Sigmoid colon (tissue), 7 donors: ENCODE measurements around the gene GLB1L3. TPM values are rescaled to one million over a fixed set of nuclear protein-coding genes. Genes with fewer than 3 reads are reported as not detected.

Source experiments
- DNase-seq: peaks from one replicate; pipeline ENCODE4 v3.0.0-alpha.2; 2019
- H3K27ac ChIP-seq, 4 donors: fragments of 200-600 bp; sonication (generic); one replicate each; pipeline ENCODE4 v1.5.1; 2016 to 2019; ENCODE audit warnings: mild to moderate bottlenecking in 1 of 4
- H3K27me3 ChIP-seq, 3 donors: fragments of 200-600 bp; sonication (generic); one replicate each; pipeline ENCODE4 v1.5.1; 2019; ENCODE audit warnings: mild to moderate bottlenecking in 1 of 3
- H3K36me3 ChIP-seq, 4 donors: fragments of 200-600 bp; sonication (generic); one replicate each; pipeline ENCODE4 v1.5.1; 2016 to 2019
- H3K4me1 ChIP-seq, 4 donors: fragments of 200-600 bp; sonication (generic); one replicate each; pipeline ENCODE4 v1.5.1; 2017 to 2019
- H3K4me3 ChIP-seq, 4 donors: fragments of 200-600 bp; sonication (generic); one replicate each; pipeline ENCODE4 v1.5.1; 2017 to 2019; ENCODE audit warnings: mild to moderate bottlenecking in 2 of 4, moderate library complexity in 1 of 4
- H3K9me3 ChIP-seq, 4 donors: fragments of 200-600 bp in 3 of 4; sonication (generic) in 3 of 4; one replicate each; pipeline versions ENCODE4 v1.5.1 to v1.6.1; 2013 to 2019
- CTCF ChIP-seq, 4 experiments: fragments of 450-650 bp in 3 of 4; fragments of 200-600 bp in 1 of 4; IDR thresholded peaks; one replicate each; pipeline ENCODE4 v1.5.1; 2016 to 2019; ENCODE audit warnings: antibody characterized with exemption in 4 of 4, mild to moderate bottlenecking in 3 of 4, moderate library complexity in 2 of 4
- EP300 ChIP-seq, 4 donors: sonication (generic); formaldehyde crosslinking; IDR thresholded peaks; one replicate each; pipeline ENCODE4 v1.6.1; 2017; ENCODE audit warnings: antibody characterized with exemption in 4 of 4
- POLR2A ChIP-seq, 2 donors: fragments of 450-650 bp; IDR thresholded peaks; one replicate each; pipeline ENCODE4 v1.6.1; 2016; ENCODE audit warnings: antibody characterized with exemption in 2 of 2, mild to moderate bottlenecking in 2 of 2, moderate library complexity in 2 of 2
- POLR2AphosphoS5 ChIP-seq, 4 donors: sonication (generic); formaldehyde crosslinking; IDR thresholded peaks; one replicate each; pipeline ENCODE4 v1.6.1; 2017; ENCODE audit warnings: antibody characterized with exemption in 4 of 4
- WGBS, 2 donors: extraction: QIAGEN DNeasy Blood & Tissue Kit; methylation state at CpG; one replicate each; pipeline ENCODE4 v1.1.7; 2013; 5-methylcytosine and 5-hydroxymethylcytosine counted together
- intact Hi-C: fragments of 100-400 bp; cut with DNase I; formaldehyde crosslinking; loops from one replicate; pipeline ENCODE4 v1.15.1; 2023
- polyA plus RNA-seq, 3 donors: library from polyadenylated mRNA; stranded (reverse); fragments of 200-250 nt; gene quantifications; one replicate each; pipeline ENCODE4 v1.2.3, GENCODE V29; 2013
- total RNA-seq, 4 donors: library from RNA; depleted of rRNA; stranded (reverse); fragments of >200 nt; gene quantifications; one replicate each; pipeline ENCODE4 v1.1.0, GENCODE V29; 2016
- donor health status: healthy with polysubstance abuse.
- donor health status: Bipolar disorder and iron deficiency.
- donor health status: healthy.

GLB1L3 gene
- total and polyA plus RNA-seq, 7 donors = 0.25 to 8.9 (median 1.1) TPM; not detected in 2

GRCh38 chr11:134257101-134257500 is 19.1 kb upstream of the GLB1L3 start:
- no peak overlapping the region for H3K27ac ChIP-seq
- peaks cover 8 to 55% (median 25%) of the 10 kb centered on the region in 4 donors for H3K36me3 ChIP-seq
- TF ChIP-seq POLR2AphosphoS5 (IDR thresholded peaks at IDR 0.05) = no peak
- no peak for TF ChIP-seq POLR2A (IDR thresholded peaks at IDR 0.05)
- no peak for TF ChIP-seq EP300 (IDR thresholded peaks at IDR 0.05)
- TF ChIP-seq CTCF (IDR thresholded peaks at IDR 0.05) = no peak
- intact Hi-C loops = no loop called here
- no peak overlapping the region for H3K4me3 ChIP-seq
- no peaks in the 10 kb centered on the region for H3K27me3 ChIP-seq
- H3K4me1 ChIP-seq = peaks cover 0 to 21% (median 15%) of the 10 kb centered on the region in 4 donors
- WGBS, 2 donors = 93 to 97% methylated on average over 11 of the region's 11 CpGs
- no peaks in the 10 kb centered on the region for H3K9me3 ChIP-seq
- DNase-seq = no peak

GRCh38 chr11:134258577-134258976 is 17.6 kb upstream of the GLB1L3 start:
- no peak for DNase-seq
- 86 to 92% methylated on average over 4 of the region's 4 CpGs for WGBS, 2 donors
- Histone ChIP-seq H3K27me3 (no peaks in the 10 kb centered on the region), H3K27ac (no peak overlapping the region), H3K4me1 (peaks cover 0 to 15% (median 10%) of the 10 kb centered on the region in 4 donors), H3K4me3 (no peak overlapping the region), H3K36me3 (peaks cover 8 to 69% (median 29%) of the 10 kb centered on the region in 4 donors), H3K9me3 (no peaks in the 10 kb centered on the region)
- intact Hi-C loops = no loop called here
- no peak for TF ChIP-seq POLR2AphosphoS5 (IDR thresholded peaks at IDR 0.05)
- no peak for TF ChIP-seq CTCF (IDR thresholded peaks at IDR 0.05)
- no peak for TF ChIP-seq EP300 (IDR thresholded peaks at IDR 0.05)

- TF ChIP-seq EP300 (IDR thresholded peaks at IDR 0.05) = no peak
- no peak for TF ChIP-seq POLR2AphosphoS5 (IDR thresholded peaks at IDR 0.05)
- TF ChIP-seq CTCF (IDR thresholded peaks at IDR 0.05) = no peak
- no peak for TF ChIP-seq POLR2A (IDR thresholded peaks at IDR 0.05)
- DNase-seq = no peak
- no peak overlapping the region for H3K27ac ChIP-seq
- no peak overlapping the region for H3K4me3 ChIP-seq
- H3K9me3 ChIP-seq = no peaks in the 10 kb centered on the region
- no peaks in the 10 kb centered on the region for H3K27me3 ChIP-seq
- intact Hi-C loops = no loop called here
- H3K4me1 ChIP-seq = no peaks in the 10 kb centered on the region
- H3K36me3 ChIP-seq = peaks cover 8 to 89% (median 29%) of the 10 kb centered on the region in 4 donors
Measured at GRCh38 chr11:134260503-134260902, 15.7 kb upstream of the GLB1L3 start.

GRCh38 chr11:134260983-134261382 is 15.2 kb upstream of the GLB1L3 start:
- Histone ChIP-seq H3K4me3 (no peak overlapping the region), H3K27me3 (no peaks in the 10 kb centered on the region), H3K36me3 (peaks cover 8 to 89% (median 29%) of the 10 kb centered on the region in 4 donors), H3K9me3 (no peaks in the 10 kb centered on the region), H3K27ac (no peak overlapping the region), H3K4me1 (no peaks in the 10 kb centered on the region)
- TF ChIP-seq EP300 (IDR thresholded peaks at IDR 0.05) = no peak
- no peak for TF ChIP-seq CTCF (IDR thresholded peaks at IDR 0.05)
- no peak for TF ChIP-seq POLR2AphosphoS5 (IDR thresholded peaks at IDR 0.05)
- no peak for TF ChIP-seq POLR2A (IDR thresholded peaks at IDR 0.05)
- WGBS, 2 donors = 94 to 95% methylated on average over 16 of the region's 16 CpGs
- no peak for DNase-seq
- intact Hi-C loops = no loop called here
